Tibial nerve (tissue), 4 donors: Measurements from ENCODE around the gene CDH13. TPM values are rescaled to one million over a fixed set of nuclear protein-coding genes. Genes with fewer than 3 reads are reported as not detected.

Experiments used
- DNase-seq, 2 donors: peaks; one replicate each; pipeline ENCODE4 v3.0.0-alpha.2; 2019; ENCODE audit warnings: low spot score in 2 of 2
- H3K27ac ChIP-seq, 4 donors: fragments of 200-600 bp; sonication (generic) in 3 of 4; one replicate each; pipeline ENCODE4 v1.5.1; 2017 to 2019; ENCODE audit warnings: mild to moderate bottlenecking in 1 of 4
- H3K27me3 ChIP-seq, 2 donors: fragments of 200-600 bp; sonication (generic) in 1 of 2; one replicate each; pipeline versions ENCODE4 v1.5.1 to v1.6.0; 2017 to 2019
- H3K36me3 ChIP-seq, 3 donors: fragments of 200-600 bp; sonication (generic); one replicate each; pipeline ENCODE4 v1.5.1; 2018 to 2019
- H3K4me1 ChIP-seq, 4 donors: fragments of 200-600 bp; sonication (generic) in 3 of 4; one replicate each; pipeline ENCODE4 v1.5.1; 2017 to 2019
- H3K4me3 ChIP-seq, 4 donors: fragments of 200-600 bp; sonication (generic) in 3 of 4; one replicate each; pipeline ENCODE4 v1.5.1; 2017 to 2019; ENCODE audit warnings: mild to moderate bottlenecking in 1 of 4, moderate library complexity in 1 of 4
- H3K9me3 ChIP-seq, 4 donors: fragments of 200-600 bp; sonication (generic) in 3 of 4; one replicate each; pipeline ENCODE4 v1.5.1; 2017 to 2019
- CTCF ChIP-seq, 5 experiments: fragments of 200-600 bp in 3 of 5; fragments of 450-650 bp in 2 of 5; sonication (generic) in 3 of 5; IDR thresholded peaks; one replicate each; pipeline ENCODE4 v1.5.1; 2016 to 2019; ENCODE audit warnings: antibody characterized with exemption in 5 of 5, mild to moderate bottlenecking in 3 of 5, moderate library complexity in 2 of 5
- EP300 ChIP-seq, 2 donors: sonication (generic); formaldehyde crosslinking; IDR thresholded peaks; one replicate each; pipeline ENCODE4 v1.6.1; 2017; ENCODE audit warnings: antibody characterized with exemption in 2 of 2, mild to moderate bottlenecking in 1 of 2
- POLR2A ChIP-seq, 2 donors: fragments of 450-650 bp; IDR thresholded peaks; one replicate each; pipeline ENCODE4 v1.6.1; 2017; ENCODE audit warnings: antibody characterized with exemption in 2 of 2, mild to moderate bottlenecking in 2 of 2, moderate library complexity in 2 of 2
- WGBS, 2 donors: methylation state at CpG; one replicate each; pipeline ENCODE4 v1.1.5; 2018; 5-methylcytosine and 5-hydroxymethylcytosine counted together
- total RNA-seq, 4 donors: library from RNA; depleted of rRNA; stranded (reverse); fragments of >200 nt; gene quantifications; one replicate each; pipeline ENCODE4 v1.1.0, GENCODE V29; 2016

Gene CDH13
- total RNA-seq, 4 donors from 2014 or later, result 4.1 to 14.4 (median 5.8) TPM

- Histone ChIP-seq H3K4me1 (no peaks in the 10 kb centered on the region), H3K4me3 (no peak overlapping the region), H3K27ac (no peak overlapping the region), H3K36me3 (no peaks in the 10 kb centered on the region), H3K27me3 (no peaks in the 10 kb centered on the region), H3K9me3 (no peaks in the 10 kb centered on the region)
- WGBS, 2 donors, result 64 to 66% methylated on average over 4 of the region's 4 CpGs
- no peak for TF ChIP-seq EP300 (IDR thresholded peaks at IDR 0.05)
- DNase-seq, result no peak
Observed at GRCh38 chr16:83458612-83459011, 831.8 kb downstream of the CDH13 start.

- H3K9me3 ChIP-seq, result no peaks in the 10 kb centered on the region
- TF ChIP-seq EP300 (IDR thresholded peaks at IDR 0.05), result no peak
- no peak for TF ChIP-seq POLR2A (IDR thresholded peaks at IDR 0.05)
- no peak for DNase-seq
- H3K4me1 ChIP-seq, result no peaks in the 10 kb centered on the region
- H3K4me3 ChIP-seq, result no peak overlapping the region
- no peaks in the 10 kb centered on the region for H3K36me3 ChIP-seq
- no peak overlapping the region for H3K27ac ChIP-seq
- H3K27me3 ChIP-seq, result no peaks in the 10 kb centered on the region
- WGBS, 2 donors, result 69 to 73% methylated on average over 6 of the region's 6 CpGs
Observed at GRCh38 chr16:83464991-83465390, 838.2 kb downstream of the CDH13 start.

- no peak overlapping the region for H3K4me3 ChIP-seq
- H3K4me1 ChIP-seq, result no peaks in the 10 kb centered on the region
- TF ChIP-seq CTCF (IDR thresholded peaks at IDR 0.05) (no peak), EP300 (IDR thresholded peaks at IDR 0.05) (no peak)
- H3K36me3 ChIP-seq, result no peaks in the 10 kb centered on the region
- no peaks in the 10 kb centered on the region for H3K9me3 ChIP-seq
- DNase-seq, result no peak
- no peak overlapping the region for H3K27ac ChIP-seq
- no peaks in the 10 kb centered on the region for H3K27me3 ChIP-seq
- WGBS, 2 donors, result 68 to 85% methylated on average over 3 of the region's 3 CpGs
Observed at GRCh38 chr16:83470416-83470815, 843.6 kb downstream of the CDH13 start.

- H3K9me3 ChIP-seq, result no peaks in the 10 kb centered on the region
- H3K36me3 ChIP-seq, result no peaks in the 10 kb centered on the region
- WGBS, 2 donors, result 58 to 59% methylated on average over 7 of the region's 7 CpGs
- no peak overlapping the region for H3K4me3 ChIP-seq
- no peaks in the 10 kb centered on the region for H3K4me1 ChIP-seq
- H3K27me3 ChIP-seq, result no peaks in the 10 kb centered on the region
- TF ChIP-seq POLR2A (IDR thresholded peaks at IDR 0.05) (no peak), EP300 (IDR thresholded peaks at IDR 0.05) (no peak), CTCF (IDR thresholded peaks at IDR 0.05) (no peak)
- DNase-seq, result no peak
- no peak overlapping the region for H3K27ac ChIP-seq
Observed at GRCh38 chr16:83472776-83473501, 846.2 kb downstream of the CDH13 start.

GRCh38 chr16:83473926-83474650 is 847.3 kb downstream of the CDH13 start:
- WGBS, 2 donors, result 66 to 78% methylated on average over 2 of the region's 2 CpGs
- TF ChIP-seq EP300 (IDR thresholded peaks at IDR 0.05) (no peak), CTCF (IDR thresholded peaks at IDR 0.05) (no peak), POLR2A (IDR thresholded peaks at IDR 0.05) (no peak)
- H3K4me3 ChIP-seq, result no peak overlapping the region
- no peaks in the 10 kb centered on the region for H3K36me3 ChIP-seq
- H3K9me3 ChIP-seq, result no peaks in the 10 kb centered on the region
- H3K27ac ChIP-seq, result no peak overlapping the region
- H3K27me3 ChIP-seq, result no peaks in the 10 kb centered on the region
- H3K4me1 ChIP-seq, result no peaks in the 10 kb centered on the region
- no peak for DNase-seq

- no peaks in the 10 kb centered on the region for H3K9me3 ChIP-seq
- no peaks in the 10 kb centered on the region for H3K4me1 ChIP-seq
- no peaks in the 10 kb centered on the region for H3K27me3 ChIP-seq
- WGBS, 2 donors, result 53 to 80% methylated on average over 5 of the region's 5 CpGs
- TF ChIP-seq CTCF (IDR thresholded peaks at IDR 0.05) (no peak), POLR2A (IDR thresholded peaks at IDR 0.05) (no peak), EP300 (IDR thresholded peaks at IDR 0.05) (no peak)
- no peak for DNase-seq
- H3K4me3 ChIP-seq, result no peak overlapping the region
- no peaks in the 10 kb centered on the region for H3K36me3 ChIP-seq
- no peak overlapping the region for H3K27ac ChIP-seq
Observed at GRCh38 chr16:83475108-83475507, 848.3 kb downstream of the CDH13 start.
